LNCAP (cell line): ENCODE results near the gene TUBGCP5.

ENCODE experiments used
- TF ChIP-seq, protein P1 (sequence below): fragments of 450-650 bp; IDR thresholded peaks from 2 replicates; pipeline ENCODE4 v1.5.1; 2017; ENCODE audit warnings: mild to moderate bottlenecking

The TUBGCP5 gene

DNA sequence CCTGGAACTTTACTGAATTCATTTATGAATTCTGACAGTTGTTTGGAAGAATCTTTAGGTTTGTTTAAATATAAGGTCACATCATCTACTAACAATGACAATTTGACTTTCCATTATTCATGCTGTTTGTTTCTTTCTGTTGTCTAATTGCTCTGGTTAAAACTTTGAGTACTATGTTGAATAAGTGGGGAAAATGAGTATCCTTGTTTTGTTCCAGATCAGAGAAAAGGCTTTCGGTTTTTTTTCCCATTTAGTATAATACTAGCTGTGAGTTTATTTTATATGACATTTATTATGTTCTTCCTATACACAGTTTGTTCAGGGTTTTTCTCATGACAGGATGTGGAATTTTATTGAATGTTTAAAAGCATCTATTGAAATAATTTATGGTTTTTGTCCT, 11.3 kb upstream of the TUBGCP5 start:
- TF ChIP-seq, protein P1, sequence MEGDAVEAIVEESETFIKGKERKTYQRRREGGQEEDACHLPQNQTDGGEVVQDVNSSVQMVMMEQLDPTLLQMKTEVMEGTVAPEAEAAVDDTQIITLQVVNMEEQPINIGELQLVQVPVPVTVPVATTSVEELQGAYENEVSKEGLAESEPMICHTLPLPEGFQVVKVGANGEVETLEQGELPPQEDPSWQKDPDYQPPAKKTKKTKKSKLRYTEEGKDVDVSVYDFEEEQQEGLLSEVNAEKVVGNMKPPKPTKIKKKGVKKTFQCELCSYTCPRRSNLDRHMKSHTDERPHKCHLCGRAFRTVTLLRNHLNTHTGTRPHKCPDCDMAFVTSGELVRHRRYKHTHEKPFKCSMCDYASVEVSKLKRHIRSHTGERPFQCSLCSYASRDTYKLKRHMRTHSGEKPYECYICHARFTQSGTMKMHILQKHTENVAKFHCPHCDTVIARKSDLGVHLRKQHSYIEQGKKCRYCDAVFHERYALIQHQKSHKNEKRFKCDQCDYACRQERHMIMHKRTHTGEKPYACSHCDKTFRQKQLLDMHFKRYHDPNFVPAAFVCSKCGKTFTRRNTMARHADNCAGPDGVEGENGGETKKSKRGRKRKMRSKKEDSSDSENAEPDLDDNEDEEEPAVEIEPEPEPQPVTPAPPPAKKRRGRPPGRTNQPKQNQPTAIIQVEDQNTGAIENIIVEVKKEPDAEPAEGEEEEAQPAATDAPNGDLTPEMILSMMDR = no peak

DNA sequence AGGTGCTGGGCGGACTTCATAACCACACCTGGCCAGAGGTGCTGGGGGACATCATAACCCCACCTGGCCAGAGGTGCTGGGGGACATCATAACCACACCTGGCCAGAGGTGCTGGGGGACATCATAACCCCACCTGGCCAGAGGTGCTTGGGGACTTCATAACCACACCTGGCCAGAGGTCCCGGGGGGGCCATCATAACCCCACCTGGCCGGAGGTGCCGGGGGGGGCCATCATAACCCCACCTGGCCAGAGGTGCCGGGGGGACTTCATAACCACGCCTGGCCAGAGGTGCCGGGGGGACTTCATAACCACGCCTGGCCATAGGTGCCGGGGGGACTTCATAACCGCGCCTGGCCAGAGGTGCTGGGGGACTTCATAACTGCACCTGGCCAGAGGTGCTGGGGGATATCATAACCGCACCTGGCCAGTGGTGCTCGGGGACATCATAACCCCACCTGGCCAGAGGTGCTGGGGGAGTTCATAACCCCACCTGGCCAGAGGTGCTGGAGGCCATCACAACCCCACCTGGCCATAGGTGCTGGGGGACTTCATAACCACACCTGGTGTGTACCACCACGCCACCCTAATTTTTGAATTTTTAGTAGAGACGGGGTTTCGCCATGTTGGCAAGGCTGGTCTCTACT, 10.7 kb upstream of the TUBGCP5 start:
- TF ChIP-seq, protein P1 = no peak

DNA sequence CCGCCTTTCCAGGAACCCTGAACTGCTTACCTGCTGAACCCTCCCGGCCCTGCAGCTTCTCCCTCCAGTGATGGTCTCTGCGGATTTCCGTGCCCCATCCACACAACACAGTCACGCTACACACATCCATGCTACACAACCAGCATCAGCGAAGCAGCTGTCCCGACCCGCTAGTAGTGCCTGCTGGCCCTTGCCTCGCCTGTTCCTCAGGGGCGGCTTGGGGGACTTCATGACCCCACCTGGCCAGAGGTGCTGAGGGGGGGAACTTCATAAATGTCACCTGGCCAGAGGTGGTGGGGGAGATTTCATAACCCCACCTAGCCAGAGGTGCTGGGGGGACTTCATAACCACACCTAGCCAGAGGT, 530 bp upstream of the TUBGCP5 start:
- TF ChIP-seq, protein P1 = no peak

DNA sequence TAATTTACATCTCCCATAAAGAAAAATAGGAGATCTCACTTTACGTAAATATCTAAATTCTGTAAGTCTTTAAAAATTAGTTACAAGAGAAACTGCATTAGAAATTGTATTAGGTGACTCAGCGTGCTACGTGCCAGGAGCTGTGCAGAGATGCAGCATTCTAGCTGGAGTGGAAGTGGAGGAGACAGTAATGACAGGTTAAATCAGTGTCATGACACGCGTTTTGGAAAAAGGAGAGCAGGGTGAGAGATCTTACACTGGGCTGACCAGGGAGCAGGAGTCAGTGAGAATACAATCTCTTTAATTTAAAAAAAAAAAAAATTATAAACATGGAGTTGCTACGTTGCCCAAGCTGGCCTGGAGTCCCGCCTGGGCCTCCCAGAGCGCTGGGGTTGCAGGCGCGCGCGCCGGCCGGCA, 635 bp downstream of the TUBGCP5 start:
- TF ChIP-seq, protein P1 = no peak

DNA sequence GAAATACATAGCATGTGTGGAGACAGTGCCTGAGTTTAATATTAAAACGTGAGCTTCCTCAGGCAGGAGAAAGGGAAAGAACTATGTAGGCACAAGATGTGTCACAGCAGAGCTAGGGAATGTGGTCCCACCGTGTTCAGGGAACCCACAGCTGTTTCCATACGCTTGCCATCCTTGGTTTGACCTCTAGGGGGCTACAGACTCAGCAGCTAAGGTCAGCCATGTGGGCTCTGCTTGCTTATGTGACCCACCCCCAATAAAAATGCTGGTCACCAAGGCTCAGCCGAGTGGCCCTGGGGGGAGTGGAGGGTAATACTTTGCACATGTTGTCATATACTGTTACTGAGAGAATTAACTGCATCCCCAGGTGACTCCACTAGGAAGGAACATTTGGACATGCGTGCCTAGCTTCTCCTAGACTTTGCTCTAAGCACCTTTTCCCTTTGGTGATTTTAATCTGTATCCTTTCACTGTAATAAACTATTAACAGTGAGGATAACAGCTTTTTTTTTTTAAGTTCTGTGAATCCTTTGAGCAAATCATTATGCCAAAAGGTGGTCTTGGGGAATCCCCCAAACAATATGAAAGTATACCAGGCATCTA, 3.3 kb downstream of the TUBGCP5 start:
- TF ChIP-seq, protein P1 = peak; percentile 75

DNA sequence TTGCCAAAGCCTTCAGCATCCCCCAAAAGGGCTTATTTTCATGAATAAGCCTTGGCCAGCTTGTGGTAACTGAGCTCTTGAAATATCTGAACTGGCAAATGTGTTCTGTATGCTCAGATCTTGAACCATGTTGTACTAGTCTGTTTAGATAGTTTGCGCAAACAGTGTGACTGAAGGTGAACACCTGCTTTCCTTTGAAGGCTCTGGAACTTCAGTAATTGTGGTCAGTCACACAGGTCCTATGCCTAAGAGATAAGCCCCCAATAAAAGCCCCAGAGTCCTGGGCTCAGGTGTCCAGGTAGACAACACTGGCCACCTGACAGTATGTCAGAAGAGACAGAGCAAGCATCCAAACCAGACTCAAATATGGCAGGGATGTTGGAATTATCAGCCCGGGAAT, 5.4 kb downstream of the TUBGCP5 start:
- TF ChIP-seq, protein P1 = no peak

DNA sequence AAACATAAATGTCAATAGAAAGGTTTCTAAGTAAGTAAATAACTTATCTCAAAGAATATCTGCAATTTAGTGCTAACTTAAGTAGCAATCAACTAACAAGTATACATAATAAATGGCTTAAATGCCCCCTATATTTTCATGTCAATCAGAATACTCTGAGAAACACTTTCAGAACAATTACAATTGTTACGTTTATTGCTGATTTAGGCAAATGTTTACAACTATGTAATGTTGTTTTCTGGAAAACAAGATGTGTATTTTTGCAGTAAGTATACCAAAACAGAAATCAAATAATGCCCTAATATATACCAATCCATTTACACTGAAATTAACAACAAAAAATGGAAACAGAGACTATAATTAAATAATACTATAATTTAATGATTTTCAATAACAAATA, 13.2 kb downstream of the TUBGCP5 start:
- TF ChIP-seq, protein P1 = no peak
